ENCODE measurements around the gene NR3C1. TPM values are rescaled to one million over a fixed set of nuclear protein-coding genes. Genes with fewer than 3 reads are reported as not detected.

The NR3C1 gene
- 53.2 and 60.5 TPM in 2 replicates for total RNA-seq
- 41.0 and 55.4 TPM in 2 replicates for polyA plus RNA-seq

DNA sequence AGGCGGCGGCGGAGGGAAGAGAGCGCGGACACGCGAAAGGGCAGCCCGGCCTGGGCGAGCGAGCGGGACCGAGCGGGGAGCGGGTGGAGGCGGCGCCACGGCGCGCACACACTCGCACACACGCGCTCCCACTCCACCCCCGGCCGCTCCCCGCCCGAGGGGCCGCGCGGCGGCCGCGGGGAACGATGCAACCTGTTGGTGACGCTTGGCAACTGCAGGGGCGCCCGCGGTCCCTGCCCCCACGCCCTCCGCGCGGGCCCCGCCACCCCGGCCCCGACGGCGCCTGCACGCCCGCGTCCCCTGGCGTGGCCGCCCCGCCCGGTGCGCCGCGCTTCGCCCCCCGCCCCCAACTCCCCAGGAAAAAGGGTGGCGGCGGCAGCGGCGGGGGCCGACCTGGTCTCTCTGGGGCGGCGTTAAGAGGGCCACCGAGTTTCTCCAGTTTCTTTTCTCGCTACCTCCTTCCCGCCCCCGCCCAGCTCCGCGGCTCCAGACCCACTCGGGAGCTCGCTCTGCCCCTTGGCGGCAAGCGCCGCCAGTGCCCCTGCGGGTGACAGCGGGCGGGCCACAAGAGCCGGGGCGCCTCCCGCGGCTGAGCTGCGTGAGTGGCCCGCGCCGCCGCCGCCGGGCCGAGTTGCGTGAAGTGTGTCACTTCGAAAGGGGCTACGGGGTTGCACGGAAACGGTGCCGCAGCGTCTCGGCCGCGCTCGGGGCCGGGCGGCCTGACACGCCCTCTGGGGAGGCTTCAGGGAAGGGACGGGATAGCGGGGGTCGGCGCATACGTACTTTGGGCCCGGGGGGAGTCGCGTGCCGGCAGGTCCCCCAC is at the start of gene NR3C1:
Gene NR3C1 (minus strand): TSS at position 94 of the 823 bp plus-strand sequence. CDS start 2,847 bp downstream, outside the sequence.
- peaks cover 28% of the 10 kb centered on the region for H4K20me1 ChIP-seq (ENCODE audit: insufficient read depth, poor library complexity, severe bottlenecking)
- peak within 1 kb of the TSS; percentile 97 for H2AFZ ChIP-seq
- 1% methylated on average over 34 of the region's 114 CpGs for WGBS (ENCODE audit: low lambda C conversion rate, missing lambda C conversion rate)

GRCh38 chr5:143449772-143450171 is 46.3 kb upstream of the NR3C1 start:
- H3K36me3 ChIP-seq (replicated peaks; ENCODE audit: insufficient read depth, low read depth): no peaks in the 10 kb centered on the region
- no peak overlapping the region for H3K4me2 ChIP-seq
- H3K79me2 ChIP-seq: no peaks in the 10 kb centered on the region
- H2AFZ ChIP-seq: no peak overlapping the region
- DNase-seq (ENCODE audit: low spot score): no peak
- no peaks in the 10 kb centered on the region for H3K9me3 ChIP-seq (ENCODE audit: low read depth)
- no peaks in the 10 kb centered on the region for H3K4me1 ChIP-seq (ENCODE audit: insufficient read depth)
- WGBS (ENCODE audit: low lambda C conversion rate, missing lambda C conversion rate): 92% methylated on average over 5 of the region's 5 CpGs
- H3K27ac ChIP-seq: no peak overlapping the region
- H4K20me1 ChIP-seq (ENCODE audit: insufficient read depth, poor library complexity, severe bottlenecking): no peaks in the 10 kb centered on the region
- H3K9me2 ChIP-seq (replicated peaks; ENCODE audit: insufficient read depth): no peaks in the 10 kb centered on the region
- TF ChIP-seq EZH2 (IDR thresholded peaks at IDR 0.05; ENCODE audit: borderline replicate concordance) (no peak), CTCF (IDR thresholded peaks at IDR 0.05; ENCODE audit: poor library complexity) (no peak), EZH2phosphoT487 (IDR thresholded peaks at IDR 0.05; ENCODE audit: low read depth, severe bottlenecking, unreplicated experiment) (no peak)
- no peaks in the 10 kb centered on the region for H3K27me3 ChIP-seq
- H3K4me3 ChIP-seq: no peak overlapping the region

More for the DNA sequence above, at the start of gene NR3C1:
- Histone ChIP-seq H3K4me2 (peak within 1 kb of the TSS; percentile 96), H3K4me1 (ENCODE audit: insufficient read depth) (peaks cover 7% of the 10 kb centered on the region), H3K27me3 (no peaks in the 10 kb centered on the region), H3K9me2 (replicated peaks; ENCODE audit: insufficient read depth) (no peaks in the 10 kb centered on the region), H3K27ac (peak within 1 kb of the TSS; percentile 100), H3K79me2 (peaks cover 44% of the 10 kb centered on the region), H3K36me3 (replicated peaks; ENCODE audit: insufficient read depth, low read depth) (no peaks in the 10 kb centered on the region), H3K9me3 (ENCODE audit: low read depth) (no peaks in the 10 kb centered on the region), H3K4me3 (peak within 1 kb of the TSS; percentile 98)
- TF ChIP-seq CTCF (IDR thresholded peaks at IDR 0.05; ENCODE audit: poor library complexity) (peak; percentile 35), EZH2phosphoT487 (IDR thresholded peaks at IDR 0.05; ENCODE audit: low read depth, severe bottlenecking, unreplicated experiment) (no peak), EZH2 (IDR thresholded peaks at IDR 0.05; ENCODE audit: borderline replicate concordance) (no peak)
- peak; percentile 94 for DNase-seq (ENCODE audit: low spot score)

- no peaks in the 10 kb centered on the region for H4K20me1 ChIP-seq (ENCODE audit: insufficient read depth, poor library complexity, severe bottlenecking)
- H3K9me2 ChIP-seq (replicated peaks; ENCODE audit: insufficient read depth): no peaks in the 10 kb centered on the region
- H3K4me2 ChIP-seq: no peak overlapping the region
- H3K4me3 ChIP-seq: no peak overlapping the region
- no peaks in the 10 kb centered on the region for H3K9me3 ChIP-seq (ENCODE audit: low read depth)
- DNase-seq (ENCODE audit: low spot score): no peak
- no peak for TF ChIP-seq EZH2 (IDR thresholded peaks at IDR 0.05; ENCODE audit: borderline replicate concordance)
- no peak for TF ChIP-seq EZH2phosphoT487 (IDR thresholded peaks at IDR 0.05; ENCODE audit: low read depth, severe bottlenecking, unreplicated experiment)
- no peak for TF ChIP-seq CTCF (IDR thresholded peaks at IDR 0.05; ENCODE audit: poor library complexity)
- no peaks in the 10 kb centered on the region for H3K4me1 ChIP-seq (ENCODE audit: insufficient read depth)
- H2AFZ ChIP-seq: no peak overlapping the region
- H3K27me3 ChIP-seq: no peaks in the 10 kb centered on the region
- H3K79me2 ChIP-seq: no peaks in the 10 kb centered on the region
- no peak overlapping the region for H3K27ac ChIP-seq
- no peaks in the 10 kb centered on the region for H3K36me3 ChIP-seq (replicated peaks; ENCODE audit: insufficient read depth, low read depth)
Observed at GRCh38 chr5:143448518-143448917, 45.0 kb upstream of the NR3C1 start.
